DMS 273 (cell line): ENCODE measurements around the gene PHF13.
A peak's percentile ranks its signal among the peaks of the same experiment; 100 is the strongest.

ENCODE experiments used
- DNase-seq: peaks from one replicate; lab custom pipeline; 2025; ENCODE audit not compliant: unreplicated experiment; lab: John Stamatoyannopoulos, UW

Gene PHF13

DNA sequence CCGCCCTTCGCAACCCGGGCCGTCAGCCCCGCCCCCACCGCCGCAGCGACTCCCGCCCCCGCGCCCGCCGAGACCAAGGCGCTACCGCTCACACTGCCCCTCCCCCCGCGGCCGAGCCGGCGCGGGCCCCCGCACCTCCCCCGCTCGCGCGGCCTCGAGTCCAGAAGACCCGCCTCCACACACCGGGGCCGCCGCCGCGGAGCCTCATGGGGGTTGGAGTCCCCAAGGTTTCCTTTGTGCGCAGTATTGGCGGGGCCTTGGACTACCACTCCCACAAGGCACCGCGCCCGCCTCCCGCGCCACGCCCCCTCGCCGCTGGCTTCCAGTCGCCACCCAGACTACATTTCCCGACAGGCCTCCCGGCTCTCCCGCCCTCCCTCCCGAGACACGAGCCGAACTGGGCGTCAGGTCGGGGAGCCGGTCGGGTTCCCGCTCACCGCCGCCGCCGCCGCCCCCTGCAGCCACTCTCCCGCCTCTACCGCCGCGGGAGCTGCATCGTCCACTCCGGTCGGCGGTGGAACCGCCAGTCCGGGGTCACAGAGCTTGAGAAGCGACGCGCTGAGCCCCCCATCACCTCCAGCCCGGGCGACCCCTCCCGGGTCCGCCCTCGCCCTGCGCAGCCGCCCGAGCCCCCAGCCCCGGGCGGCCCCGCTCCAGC, at the start of gene PHF13:
Gene PHF13 (plus strand): TSS at position 371 of the 658 bp plus-strand sequence. CDS start 336 bp downstream, outside the sequence.
- DNase-seq = peak; percentile 100

DNA sequence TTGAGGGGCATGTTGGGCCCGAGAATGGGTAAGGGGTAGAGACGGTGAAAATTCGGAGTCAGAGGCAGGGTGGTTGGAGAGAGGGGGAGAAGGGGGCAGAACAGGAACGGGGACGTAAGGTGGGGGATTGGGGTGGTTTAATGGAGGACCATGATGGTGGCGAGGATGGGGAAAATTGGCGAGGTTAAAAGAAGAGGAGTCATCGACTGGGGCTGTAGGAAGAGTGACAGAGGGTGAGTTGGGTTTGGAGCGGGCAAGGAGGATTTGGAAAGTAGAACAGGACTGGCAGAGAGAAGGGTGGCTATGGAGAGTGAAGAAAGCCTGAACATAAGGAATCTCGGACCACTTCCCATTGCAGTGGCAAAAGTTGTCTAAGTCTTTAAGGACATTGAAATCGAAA, 44.5 kb upstream of the PHF13 start:
- no peak for DNase-seq

DNA sequence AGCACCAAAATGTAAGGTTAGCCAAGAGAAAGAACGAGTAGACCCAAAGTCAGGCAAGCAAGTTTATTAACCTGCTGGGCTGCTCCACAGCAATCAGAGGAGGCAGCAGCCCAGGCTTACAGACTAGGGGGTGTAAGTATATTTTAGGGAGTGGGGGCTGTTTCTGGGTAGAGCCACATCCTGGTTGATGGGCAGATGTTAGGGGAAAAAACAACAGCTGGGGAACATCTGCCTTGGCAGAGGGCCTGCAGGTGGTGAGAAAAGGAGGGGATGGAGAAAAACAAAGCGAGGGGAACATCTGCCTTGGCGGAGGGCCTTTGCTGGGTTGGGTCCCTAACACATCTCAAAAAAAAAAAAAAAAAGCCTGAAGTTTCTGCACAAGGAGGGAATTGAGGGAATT, 43.4 kb upstream of the PHF13 start:
- peak; percentile 32 for DNase-seq

DNA sequence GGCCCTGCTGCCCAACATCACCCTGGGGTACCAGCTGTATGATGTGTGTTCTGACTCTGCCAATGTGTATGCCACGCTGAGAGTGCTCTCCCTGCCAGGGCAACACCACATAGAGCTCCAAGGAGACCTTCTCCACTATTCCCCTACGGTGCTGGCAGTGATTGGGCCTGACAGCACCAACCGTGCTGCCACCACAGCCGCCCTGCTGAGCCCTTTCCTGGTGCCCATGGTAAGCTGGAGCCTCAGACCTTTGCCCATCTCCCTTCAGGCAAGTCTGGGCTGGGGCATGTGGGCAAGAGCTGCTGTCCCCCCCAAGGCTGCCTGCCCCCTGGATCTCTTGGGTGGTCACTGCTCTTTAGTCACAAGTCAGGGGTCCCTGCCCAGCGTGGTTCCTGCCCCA, 42.5 kb upstream of the PHF13 start:
- DNase-seq = no peak

DNA sequence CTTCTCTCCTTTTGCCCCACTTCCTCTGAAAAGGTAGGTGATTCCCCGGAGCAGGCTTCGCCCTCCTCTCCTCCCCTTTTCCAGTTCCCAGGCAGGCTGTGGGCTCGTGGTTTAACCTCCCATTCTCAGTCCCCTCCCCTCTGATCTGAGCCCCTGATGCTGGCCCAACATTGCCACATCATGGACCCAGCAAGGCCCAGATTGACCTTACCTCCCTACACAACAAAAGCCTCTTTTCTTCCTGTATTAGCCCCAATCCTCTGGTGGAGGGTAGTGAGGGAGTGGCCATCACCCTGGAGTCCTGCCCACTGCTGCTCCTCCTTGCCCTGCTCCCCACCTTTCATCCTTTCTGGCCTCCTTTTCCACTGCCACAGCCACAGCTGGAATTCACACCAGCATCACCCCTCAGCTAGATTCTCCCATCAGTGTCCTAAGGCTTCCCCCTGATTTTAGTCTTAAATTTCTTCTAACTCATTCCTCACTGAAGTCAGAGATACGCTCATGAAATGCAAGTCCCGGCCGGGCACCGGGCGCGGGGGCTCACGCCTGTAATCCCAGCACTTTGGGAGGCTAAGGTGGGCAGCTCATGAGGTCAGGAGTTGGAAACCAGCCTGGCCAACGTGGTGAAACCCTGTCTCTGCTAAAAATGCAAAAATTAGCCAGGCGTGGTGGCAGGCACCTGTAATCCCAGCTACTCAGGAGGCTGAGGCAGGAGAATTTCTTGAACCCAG, 40.7 kb upstream of the PHF13 start:
- DNase-seq = no peak

DNA sequence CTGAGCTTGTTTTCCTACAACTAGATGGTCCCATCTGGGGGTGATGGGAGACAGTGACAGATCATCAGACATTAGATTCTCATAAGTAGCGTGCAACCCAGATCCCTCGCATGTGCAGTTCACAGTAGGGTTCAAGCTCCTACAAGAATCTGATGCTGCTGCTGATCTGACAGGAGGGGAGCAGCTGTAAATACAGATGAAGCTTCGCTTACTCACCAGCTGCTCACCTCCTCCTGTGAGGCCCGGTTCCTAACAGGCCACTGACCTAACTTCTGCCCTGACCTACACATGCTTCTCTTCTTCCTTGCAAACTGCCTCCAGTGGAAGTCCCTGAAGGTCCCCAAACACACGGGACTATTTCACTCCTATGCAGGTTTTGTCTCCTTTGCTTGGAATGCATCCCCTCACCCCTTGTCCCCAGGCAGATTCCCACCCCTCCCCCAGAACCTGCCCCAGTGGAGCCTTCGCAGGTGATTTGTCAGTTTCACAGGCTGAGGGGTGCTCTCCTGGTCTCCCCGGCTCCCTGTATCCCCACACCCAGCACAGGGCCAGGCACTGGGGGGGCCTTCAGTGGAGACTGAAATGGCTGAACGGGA, 39.4 kb upstream of the PHF13 start:
- DNase-seq = peak; percentile 57

DNA sequence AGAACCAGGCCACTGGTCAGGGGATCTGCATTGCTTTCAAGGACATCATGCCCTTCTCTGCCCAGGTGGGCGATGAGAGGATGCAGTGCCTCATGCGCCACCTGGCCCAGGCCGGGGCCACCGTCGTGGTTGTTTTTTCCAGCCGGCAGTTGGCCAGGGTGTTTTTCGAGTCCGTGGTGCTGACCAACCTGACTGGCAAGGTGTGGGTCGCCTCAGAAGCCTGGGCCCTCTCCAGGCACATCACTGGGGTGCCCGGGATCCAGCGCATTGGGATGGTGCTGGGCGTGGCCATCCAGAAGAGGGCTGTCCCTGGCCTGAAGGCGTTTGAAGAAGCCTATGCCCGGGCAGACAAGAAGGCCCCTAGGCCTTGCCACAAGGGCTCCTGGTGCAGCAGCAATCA, 38.7 kb upstream of the PHF13 start:
- no peak for DNase-seq

DNA sequence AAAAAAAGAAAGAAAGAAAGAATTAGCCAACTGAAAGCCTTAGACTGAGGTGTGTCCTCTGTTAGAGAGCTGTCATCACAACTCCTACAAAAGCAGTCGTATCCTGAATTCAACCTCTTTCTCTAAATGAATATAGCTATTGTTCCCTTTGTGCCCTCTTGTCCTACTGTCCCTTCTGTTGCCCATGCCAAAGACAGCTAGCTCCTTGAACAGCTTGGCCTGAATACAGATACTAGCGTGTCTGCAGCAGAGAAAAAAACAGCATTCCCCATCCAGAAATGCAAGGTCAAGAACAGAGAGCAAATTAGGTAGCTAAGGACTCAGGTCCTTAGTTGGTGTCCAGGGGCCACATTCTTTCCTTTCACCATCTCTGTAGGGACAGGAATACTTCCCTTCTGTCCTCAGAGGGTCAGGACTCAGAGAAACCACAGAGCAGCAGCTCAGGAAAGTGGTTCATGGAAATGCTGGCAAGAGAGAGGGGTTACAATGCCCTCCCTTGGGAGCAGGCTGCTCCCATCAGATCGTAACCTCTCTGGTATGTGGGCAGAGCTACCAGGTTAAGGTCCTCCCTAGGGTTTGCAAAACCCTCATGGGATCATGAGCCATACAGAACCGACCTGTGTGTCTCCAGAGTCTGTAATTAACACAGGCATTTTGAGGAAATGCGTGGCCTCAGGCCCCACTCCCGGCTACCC, 35.6 kb upstream of the PHF13 start:
- no peak for DNase-seq

DNA sequence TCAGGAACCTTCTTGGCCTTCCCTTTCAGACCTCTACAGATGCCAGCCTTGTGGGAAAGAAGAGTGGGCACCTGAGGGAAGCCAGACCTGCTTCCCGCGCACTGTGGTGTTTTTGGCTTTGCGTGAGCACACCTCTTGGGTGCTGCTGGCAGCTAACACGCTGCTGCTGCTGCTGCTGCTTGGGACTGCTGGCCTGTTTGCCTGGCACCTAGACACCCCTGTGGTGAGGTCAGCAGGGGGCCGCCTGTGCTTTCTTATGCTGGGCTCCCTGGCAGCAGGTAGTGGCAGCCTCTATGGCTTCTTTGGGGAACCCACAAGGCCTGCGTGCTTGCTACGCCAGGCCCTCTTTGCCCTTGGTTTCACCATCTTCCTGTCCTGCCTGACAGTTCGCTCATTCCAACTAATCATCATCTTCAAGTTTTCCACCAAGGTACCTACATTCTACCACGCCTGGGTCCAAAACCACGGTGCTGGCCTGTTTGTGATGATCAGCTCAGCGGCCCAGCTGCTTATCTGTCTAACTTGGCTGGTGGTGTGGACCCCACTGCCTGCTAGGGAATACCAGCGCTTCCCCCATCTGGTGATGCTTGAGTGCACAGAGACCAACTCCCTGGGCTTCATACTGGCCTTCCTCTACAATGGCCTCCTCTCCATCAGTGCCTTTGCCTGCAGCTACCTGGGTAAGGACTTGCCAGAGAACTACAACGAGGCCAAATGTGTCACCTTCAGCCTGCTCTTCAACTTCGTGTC, 34.7 kb upstream of the PHF13 start:
- DNase-seq = no peak

DNA sequence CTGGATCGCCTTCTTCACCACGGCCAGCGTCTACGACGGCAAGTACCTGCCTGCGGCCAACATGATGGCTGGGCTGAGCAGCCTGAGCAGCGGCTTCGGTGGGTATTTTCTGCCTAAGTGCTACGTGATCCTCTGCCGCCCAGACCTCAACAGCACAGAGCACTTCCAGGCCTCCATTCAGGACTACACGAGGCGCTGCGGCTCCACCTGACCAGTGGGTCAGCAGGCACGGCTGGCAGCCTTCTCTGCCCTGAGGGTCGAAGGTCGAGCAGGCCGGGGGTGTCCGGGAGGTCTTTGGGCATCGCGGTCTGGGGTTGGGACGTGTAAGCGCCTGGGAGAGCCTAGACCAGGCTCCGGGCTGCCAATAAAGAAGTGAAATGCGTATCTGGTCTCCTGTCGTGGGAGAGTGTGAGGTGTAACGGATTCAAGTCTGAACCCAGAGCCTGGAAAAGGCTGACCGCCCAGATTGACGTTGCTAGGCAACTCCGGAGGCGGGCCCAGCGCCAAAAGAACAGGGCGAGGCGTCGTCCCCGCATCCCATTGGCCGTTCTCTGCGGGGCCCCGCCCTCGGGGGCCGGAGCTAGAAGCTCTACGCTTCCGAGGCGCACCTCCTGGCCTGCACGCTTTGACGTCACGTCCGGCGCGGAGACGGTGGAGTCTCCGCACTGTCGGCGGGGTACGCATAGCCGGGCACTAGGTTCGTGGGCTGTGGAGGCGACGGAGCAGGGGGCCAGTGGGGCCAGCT, 34.0 kb upstream of the PHF13 start, which contains the start of gene ZBTB48:
Gene ZBTB48 (plus strand): TSS at position 621 of the 745 bp plus-strand sequence. CDS start 616 bp downstream, outside the sequence.
- DNase-seq = peak; percentile 100

DNA sequence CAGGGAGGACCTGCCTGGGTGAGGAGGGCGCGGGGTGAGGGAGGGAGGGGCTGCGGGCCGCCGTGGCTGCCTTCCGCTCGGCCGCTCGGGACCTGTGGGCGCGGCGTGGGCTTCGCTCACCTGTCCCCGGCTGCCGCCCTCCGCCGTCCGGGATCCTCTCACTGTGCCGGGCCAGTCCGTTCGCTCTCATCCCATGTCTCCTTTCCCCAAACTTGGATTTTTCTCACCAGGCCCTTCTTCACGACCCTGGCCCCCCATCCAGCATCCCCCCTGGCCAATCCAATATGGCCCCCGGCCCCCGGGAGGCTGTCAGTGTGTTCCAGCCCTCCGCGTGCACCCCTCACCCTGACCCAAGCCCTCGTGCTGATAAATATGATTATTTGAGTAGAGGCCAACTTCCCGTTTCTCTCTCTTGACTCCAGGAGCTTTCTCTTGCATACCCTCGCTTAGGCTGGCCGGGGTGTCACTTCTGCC, 33.4 kb upstream of the PHF13 start:
- DNase-seq = no peak

DNA sequence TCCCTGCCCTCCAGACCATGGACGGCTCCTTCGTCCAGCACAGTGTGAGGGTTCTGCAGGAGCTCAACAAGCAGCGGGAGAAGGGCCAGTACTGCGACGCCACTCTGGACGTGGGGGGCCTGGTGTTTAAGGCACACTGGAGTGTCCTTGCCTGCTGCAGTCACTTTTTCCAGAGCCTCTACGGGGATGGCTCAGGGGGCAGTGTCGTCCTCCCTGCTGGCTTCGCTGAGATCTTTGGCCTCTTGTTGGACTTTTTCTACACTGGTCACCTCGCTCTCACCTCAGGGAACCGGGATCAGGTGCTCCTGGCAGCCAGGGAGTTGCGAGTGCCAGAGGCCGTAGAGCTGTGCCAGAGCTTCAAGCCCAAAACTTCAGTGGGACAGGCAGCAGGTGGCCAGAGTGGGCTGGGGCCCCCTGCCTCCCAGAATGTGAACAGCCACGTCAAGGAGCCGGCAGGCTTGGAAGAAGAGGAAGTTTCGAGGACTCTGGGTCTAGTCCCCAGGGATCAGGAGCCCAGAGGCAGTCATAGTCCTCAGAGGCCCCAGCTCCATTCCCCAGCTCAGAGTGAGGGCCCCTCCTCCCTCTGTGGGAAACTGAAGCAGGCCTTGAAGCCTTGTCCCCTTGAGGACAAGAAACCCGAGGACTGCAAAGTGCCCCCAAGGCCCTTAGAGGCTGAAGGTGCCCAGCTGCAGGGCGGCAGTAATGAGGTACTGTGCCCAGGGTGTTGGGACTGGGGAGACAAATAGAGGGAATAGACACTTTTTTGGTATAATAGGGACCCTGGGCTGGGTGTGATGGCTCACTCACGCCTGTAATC, 32.7 kb upstream of the PHF13 start:
- peak; percentile 53 for DNase-seq

DNA sequence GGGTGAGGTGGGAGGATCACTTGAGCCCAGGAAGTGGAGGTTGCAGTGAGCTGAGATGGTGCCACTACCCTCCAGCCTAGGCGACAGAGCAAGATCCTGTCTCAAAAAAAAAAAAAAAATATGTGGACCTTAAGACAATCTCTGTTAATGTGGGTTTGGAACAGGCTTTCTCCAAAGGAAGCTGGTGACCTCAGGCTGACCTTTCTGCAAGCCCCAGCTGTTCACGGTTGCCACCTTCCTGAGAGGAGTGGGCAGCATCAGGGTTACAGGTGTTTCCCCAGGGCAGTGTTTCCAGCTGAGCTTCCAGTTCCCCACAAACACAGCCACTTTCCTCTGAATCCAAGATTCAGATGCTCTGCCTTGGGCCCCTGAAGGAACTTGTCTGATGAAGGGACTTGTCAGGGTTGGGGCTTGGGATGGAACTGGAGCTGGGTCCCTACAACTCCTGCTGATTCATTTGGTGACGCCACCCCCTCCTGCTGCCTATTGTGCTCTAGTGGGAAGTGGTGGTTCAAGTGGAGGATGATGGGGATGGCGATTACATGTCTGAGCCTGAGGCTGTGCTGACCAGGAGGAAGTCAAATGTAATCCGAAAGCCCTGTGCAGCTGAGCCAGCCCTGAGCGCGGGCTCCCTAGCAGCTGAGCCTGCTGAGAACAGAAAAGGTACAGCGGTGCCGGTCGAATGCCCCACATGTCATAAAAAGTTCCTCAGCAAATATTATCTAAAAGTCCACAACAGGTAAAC, 31.8 kb upstream of the PHF13 start:
- DNase-seq = no peak

DNA sequence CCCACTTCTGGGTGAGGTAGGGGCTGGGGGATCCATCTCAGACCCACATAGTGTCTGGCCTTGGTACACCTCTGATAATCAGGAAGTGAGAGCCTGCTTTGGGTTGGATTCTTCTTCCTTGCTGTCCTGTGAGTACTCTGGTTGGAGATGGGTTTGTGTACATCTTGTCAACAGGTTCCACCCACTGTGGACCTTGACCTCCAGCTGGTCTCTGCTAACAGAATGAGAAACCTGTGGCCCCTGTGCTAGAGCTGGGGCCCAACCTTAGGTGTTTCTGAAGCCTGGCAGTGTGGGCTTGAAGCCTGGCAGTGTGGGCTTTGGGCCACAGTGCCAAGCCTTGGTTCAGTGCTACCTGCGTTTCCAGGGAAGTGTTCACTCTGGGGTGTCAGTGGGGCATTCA, 31.2 kb upstream of the PHF13 start:
- no peak for DNase-seq

DNA sequence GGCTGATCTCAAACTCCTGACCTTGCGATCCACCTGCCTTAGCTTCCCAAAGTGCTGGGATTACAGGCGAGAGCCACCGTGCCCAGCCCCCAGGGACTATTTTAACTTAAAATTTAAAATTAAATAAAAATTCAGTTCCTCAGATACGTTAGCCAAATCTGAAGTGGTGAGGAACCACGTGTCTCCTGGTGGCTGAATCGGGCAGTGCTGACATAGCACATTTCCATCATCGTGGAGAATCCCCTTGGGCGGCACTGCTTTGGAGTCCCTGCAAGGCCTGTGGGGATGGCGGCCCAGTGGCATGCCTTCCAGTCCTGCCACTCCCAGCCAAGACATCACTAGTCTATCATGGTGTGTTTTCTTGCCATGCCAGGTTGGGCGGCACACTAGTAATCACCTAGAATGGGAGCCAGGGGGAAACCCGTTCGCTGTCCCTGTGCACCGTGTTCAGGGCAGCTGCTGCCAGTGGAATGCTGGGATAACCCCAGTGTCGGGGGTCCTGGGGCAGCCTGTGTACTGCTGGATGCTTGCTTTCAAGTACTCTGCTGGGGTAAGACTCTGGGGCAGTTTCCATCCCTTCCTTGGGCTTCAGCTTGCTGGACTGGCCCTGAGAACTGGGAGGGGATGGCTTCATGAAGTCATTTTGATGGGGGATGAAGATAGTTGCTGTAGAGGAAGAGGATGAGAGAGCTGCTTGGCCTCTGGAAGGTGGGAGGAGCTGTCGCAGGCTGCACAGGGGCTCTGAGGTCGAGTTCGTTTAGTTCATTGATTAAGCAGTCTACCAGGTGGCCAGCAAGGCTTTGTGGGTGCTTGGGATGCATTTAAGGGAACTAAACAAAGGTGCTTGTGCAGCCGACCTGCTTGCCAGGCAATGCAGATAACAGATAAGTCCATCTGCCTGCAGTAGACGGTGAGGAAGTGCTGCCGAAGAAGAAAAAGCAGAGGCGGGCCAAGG, 29.1 kb upstream of the PHF13 start:
- no peak for DNase-seq

DNA sequence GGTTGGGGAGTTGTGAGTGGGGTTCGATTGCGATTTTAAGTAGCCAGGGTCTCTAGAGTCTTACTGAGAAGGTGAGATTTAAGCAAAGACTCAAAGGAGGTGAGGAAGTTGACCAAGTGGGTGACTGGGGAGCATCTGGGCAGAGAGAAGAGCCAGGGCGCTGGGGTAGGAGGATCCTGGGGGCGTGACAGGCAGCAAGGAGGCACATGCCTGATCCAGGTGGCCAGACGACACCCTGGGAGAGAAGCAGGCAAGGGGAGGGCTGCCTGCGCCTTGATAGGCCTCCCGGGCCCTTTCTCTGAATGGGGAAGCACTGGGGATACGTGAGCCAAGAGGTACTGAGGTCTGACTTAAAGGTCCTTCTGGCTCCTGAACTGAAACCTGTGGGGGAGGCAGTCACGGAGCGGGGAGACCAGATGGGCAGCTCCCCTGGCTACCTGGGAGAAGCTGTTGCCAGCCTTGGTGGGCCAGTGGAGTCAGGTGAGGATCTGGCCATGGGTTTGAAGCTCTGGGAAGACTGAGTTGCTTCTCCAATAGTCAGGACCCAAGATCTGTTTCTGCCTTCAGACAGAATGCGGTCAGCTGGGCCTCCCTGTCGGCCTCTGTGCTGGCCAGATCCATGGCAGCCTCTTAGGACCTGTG, 28.3 kb upstream of the PHF13 start:
- DNase-seq = peak; percentile 56

DNA sequence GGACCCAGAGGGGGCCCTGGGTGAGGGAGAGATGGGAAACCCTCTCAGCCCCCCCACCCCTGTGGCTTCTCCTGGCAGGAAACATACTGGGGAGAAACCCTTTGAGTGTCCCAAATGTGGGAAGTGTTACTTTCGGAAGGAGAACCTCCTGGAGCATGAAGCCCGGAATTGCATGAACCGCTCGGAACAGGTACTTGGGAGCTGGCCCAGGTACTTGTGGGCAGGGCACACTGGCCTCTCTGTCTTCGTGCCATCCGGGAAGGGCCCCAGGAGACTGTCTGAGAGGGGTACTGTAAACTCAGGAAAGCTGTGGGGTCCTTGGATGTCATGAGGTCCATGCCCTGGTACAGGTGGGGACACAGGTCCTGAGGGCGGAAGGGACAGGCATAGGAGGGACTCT, 27.7 kb upstream of the PHF13 start:
- no peak for DNase-seq
